GM04503 (cell line): Measurements from ENCODE around the gene ITIH2.
A peak's percentile ranks its signal among the peaks of the same experiment; 100 is the strongest.
"Not testable (repeated sequence)": the region's sequence is repeated elsewhere in the genome, so short reads cannot be mapped to it uniquely, and the experiment has no call there.

Experiments
- DNase-seq: peaks from one replicate; pipeline ENCODE4 v3.0.0-alpha.2; 2012; ENCODE audit warnings: low read depth

The ITIH2 gene

DNA sequence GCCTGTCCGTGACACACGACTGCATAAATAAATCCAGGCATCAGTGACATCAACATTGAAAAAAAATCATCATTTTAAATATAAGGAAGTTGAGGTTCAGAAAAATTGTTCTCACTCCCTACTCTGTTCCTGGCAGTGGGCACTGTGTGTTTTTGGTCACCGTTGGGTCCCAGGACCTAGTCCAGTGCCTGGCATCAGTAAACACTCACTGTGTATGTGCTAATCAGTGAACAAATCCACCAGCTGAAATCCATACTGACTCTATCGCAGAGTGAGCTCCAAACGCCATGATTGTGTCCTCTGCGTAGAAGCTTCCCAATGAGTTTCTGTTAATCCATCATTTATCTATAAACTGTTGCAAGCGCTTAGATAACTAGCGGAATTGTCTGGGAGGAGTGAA is 41.2 kb downstream of the ITIH2 start:
- DNase-seq: no peak

DNA sequence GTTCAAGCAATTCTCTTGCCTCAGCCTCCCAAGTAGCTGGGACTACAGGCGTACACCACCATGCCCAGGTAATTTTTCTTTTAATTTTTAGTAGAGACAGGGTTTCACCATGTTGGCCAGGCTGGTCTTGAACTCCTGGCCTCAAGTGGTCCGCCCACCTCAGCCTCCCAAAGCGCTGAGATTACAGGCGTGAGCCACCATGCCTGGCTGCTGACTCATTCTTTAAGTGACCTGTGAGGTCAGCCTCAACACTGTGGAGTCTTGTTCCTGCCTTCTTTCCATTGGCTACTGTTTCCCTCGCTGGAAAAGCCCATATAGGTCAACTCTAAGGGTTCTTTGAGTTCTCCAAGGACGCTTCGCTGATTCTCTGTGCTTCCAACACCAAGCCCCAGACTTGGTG is 45.5 kb downstream of the ITIH2 start:
- not testable (repeated sequence) for DNase-seq

DNA sequence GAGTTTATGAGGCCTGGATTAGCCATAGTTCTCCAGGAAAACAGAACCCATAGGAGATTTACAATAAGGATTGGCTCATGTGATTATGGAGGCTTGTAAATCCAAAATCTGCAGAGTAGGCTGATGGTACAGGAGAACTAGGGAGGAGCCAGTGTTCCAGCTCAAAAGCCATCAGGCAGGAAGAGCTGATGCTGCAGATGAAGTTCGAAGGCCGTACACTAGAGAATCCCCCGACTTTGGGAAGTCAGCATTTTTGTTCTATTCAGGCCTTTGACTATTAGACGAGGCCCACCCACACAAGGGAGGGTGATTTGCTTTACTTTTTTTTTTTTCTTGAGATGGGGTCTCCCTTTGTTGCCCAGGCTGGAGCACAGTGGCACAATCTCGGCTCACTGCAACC is 47.1 kb downstream of the ITIH2 start:
- no peak for DNase-seq

DNA sequence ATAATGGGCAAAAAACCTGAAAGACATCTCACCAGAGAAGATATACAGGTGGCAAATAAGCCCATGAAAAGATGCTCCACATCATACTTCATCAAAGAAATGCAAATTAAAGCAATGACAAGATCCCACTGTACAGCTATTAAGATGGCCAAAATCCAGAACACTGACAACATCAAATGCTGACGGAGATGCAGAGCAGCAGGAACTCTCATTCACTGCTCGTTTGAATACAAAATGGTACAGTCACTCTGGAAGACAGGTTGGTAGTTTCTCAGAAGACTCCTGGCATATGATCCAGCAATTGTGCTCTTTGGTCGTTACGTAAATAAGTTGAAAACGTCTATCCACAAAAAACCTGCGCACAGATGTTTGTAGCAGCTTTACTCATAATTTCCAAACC is 49.1 kb downstream of the ITIH2 start:
- no peak for DNase-seq

DNA sequence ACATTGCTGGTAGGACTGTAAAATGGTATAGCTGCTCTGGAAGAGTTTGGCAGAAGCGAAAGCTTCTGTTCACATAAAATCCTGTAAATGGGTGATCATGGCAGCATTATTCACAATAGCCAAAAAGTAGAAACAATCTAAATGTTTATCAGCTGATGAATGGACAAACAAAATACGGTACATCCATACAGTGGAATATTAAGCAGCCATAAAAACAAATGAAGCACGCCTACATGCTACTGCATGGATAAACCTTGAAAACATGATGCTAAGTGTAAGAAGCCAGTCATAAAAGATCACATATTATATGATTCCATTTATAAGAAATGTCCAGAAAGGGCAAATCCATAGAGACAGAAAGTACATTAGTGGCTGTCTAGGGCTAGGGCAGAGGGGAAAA is 52.0 kb downstream of the ITIH2 start:
- DNase-seq: no peak

DNA sequence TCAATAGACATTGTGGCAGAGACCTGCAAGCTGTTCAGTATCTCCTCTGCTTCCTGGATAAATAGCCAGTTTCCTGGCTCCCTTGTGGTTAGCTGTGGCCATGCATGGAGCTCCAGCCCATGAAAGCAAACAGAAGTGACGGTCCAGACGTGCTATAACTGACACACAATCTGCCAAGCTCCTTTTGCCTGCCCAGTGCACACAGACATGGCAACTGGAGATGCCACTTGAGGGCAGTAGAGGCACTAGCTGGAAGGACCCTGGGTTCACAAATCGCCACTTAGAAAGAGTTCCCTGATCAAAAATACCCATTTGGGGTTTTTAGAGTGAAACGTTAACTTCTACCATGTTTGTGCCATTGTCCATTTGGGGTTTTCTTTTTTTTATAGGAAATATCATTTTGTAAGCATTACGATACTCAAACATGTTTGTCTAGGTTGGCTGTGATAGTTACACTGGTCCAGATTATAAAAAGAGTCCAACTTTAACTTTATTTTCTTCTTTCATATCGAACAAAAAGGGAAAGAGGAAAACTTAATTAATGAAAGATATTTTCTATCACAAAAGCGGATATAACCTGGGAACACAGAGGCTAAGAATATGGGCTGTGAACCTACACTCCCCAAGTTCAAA is 53.4 kb downstream of the ITIH2 start:
- DNase-seq: no peak

DNA sequence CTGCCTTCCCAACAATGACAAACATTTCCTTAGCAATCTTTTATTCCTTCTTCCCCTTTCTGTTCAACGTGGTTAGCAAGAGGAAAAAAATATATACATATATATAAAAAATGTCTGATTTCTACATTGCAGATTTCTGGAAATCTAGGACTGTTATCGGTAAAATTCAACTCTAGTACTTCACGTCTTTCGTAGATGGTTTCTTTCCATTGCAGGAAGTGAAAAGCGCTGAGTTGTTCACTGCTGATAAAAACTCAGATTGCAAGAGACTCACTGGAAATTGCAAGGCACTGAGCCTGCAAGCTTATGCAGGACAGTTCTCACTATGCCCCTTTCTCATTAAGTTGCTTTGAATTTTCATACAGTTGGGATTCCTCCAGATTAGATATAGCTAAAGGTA is 60.8 kb downstream of the ITIH2 start:
- DNase-seq: no peak

DNA sequence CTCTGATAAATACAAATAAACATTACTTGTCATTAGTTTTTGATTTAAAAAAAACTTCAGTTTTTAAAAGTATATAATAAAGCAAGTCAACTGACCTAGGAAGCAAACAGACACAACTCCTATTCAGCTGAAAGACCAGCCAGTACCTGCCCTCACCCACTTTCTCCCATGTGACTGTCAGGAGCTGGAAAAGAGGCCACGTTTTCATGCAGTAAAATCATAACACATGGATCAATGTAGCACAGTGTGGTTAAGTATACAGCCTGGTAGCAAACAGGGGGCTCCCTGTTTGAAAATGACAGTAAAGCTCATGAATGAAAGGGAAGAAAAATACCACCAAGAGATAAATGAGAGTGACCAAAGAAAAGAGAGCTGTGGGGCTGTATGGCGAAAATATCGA is 63.1 kb downstream of the ITIH2 start:
- DNase-seq: no peak

DNA sequence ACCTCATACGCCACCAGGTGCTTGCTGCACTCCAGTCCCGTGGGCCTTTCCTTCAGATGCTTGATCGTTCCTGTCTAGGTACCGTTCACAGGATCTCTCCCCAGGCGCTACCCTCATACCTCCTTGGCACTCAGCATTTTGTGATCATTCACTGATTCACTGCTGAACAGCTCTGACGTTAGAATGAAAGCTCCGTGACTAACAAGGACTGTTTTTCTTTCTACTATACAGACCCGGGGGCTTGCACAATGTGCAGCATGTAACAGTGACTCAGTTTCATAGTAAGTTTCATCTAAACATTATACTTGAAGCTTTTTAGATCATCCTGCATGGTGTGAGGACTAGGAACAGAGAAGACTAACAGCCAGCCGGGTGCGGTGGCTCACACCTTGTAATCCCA is 64.1 kb downstream of the ITIH2 start:
- no peak for DNase-seq

DNA sequence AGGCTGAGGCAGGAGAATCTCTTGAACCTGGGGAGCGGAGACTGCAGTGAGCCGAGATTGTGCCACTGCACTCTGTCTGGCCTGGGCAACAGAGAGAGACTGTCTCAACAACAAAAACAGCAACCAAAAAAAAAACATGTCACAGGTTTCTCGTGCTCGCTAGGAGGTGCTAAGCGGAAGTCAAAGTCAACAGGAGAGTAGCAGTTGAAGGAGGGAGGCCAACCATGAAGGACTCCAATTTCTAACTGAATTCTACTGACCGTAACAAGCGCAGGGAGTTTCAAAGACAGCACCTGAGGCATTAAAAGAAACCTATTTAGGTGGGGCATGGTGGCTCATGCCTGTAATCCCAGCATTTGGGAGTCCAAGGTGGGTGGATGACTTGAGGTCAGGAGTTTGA is 65.3 kb downstream of the ITIH2 start:
- no peak for DNase-seq

DNA sequence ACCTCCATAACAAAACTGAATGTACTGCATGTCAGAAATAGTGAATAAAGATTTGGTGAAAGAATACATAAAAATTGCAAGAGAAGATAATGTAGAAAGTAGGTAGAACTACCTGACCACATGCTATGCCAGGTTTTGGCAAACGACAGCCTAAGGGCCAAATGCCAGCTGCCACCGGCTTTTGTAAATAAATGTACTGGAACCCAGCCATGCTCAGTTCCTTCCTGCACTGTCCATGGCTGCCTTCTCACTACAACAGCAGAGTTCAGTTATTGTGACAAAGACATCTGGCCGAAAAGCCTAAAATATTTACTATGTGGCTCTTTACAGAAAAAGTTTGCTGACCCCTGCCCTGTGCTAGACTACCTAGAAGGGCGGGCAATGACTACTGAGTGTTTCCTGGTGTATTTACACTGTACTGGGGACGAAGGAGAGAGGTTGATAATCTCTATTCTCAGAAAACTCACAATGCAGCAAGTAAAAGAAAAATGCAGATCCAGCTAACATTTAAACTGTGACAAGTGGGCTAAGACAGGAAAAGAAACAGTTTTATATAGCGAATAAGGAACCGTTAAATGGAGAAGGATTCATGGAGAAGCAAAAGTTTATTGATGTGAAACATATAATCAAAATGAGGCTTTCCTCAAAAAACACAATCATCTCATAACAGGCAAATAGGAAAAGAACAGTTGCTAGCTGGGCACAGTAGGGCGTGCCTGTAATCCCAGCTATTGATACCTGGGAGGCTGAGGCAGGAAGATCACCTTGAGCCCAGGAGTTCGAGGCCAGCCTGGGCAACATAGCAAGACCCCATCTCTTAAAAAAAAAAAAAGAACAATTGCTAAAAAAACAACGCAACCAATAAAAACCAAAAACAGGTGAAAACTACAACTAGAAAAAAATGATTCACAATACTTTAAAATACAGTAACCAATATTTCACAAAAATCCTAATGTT is 71.0 kb downstream of the ITIH2 start:
- DNase-seq: no peak

DNA sequence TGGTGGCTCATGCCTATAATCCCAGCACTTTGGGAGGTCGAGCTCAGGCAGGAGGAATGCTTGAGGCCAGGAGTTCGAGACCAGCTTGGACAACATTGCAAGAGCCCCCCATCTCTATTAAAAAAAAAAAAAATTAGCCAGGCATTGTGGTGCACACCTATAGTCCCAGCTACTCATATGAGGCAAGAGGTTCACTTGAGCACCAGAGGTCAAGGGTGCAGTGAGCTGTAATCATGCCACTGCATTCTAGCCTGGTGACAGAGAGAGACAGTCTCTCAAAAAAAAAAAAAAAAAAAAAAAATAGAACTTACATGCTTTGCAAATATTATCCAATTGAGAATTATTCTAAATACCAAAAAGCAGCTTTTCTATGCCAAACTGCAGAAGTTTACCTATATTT is 73.7 kb downstream of the ITIH2 start:
- DNase-seq: no peak

DNA sequence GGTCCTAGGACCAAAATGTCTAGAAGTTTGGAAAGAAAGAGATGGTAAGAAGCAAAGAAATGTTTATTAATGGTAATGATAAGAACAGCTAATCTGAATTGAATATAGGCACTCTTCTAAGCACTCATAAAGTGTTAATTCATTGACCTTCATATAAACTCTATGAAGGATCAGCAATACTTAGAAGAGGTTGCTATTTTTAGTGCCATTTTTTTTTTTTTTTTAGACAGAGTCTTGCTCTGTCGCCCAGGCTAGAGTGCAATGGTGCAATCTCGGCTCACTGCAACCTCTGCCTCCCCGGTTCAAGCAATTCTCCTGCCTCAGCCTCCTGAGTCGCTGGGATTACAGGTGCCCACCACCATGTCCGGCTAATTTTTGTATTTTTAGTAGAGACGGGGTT is 79.1 kb downstream of the ITIH2 start:
- DNase-seq: not testable (repeated sequence)

DNA sequence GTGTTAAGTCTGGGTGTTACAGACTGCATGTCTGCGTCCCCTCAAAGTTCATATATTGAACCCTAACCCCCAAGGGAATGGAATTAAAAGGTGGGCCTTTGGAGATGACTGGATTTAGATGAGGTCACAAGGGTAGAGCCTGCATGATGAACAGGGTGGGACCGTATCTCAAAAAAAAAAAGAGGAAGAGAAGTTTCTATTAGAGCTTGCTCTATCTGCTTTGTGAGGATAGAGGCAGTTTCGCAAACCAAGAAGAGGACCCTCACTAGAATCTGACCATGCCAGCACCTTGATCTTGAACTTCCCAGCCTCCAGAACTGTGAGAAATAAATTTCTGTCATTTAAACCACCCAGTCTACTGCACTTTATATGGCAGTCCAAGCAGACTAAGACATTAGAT is 83.3 kb downstream of the ITIH2 start:
- no peak for DNase-seq

DNA sequence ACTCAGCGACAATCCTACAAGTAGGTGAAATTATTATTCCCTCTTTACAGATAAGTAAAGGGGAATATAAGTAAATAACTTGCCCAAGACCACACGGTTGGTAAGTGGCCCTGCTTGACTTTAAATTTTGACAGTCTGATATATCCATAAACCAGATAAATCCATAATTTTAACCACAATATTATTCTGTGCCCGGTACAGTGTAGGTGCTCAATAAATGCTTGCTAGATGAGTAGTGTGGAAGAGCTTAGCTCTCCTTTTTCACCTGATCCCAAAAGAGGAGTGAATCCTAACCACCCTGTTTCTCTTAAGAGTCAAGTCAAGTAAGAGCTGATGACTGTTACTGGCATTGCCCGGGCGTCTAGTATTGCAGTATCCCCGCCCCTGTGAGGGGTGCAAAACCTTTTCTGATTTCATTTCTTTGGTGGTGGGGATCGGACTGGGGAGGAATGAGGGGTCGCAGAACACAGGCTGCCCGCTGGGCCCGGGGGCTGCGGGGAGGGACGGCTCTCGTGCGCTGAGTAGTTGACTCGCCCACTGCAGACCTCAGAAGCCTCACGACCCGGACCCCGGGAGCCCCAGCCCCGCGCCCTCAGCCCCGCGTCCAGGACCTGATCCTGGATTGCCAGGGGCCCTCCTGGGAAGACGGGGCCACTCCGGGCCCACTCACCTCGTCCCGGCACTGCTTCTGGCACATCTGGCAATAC is 84.2 kb downstream of the ITIH2 start:
- no peak for DNase-seq

DNA sequence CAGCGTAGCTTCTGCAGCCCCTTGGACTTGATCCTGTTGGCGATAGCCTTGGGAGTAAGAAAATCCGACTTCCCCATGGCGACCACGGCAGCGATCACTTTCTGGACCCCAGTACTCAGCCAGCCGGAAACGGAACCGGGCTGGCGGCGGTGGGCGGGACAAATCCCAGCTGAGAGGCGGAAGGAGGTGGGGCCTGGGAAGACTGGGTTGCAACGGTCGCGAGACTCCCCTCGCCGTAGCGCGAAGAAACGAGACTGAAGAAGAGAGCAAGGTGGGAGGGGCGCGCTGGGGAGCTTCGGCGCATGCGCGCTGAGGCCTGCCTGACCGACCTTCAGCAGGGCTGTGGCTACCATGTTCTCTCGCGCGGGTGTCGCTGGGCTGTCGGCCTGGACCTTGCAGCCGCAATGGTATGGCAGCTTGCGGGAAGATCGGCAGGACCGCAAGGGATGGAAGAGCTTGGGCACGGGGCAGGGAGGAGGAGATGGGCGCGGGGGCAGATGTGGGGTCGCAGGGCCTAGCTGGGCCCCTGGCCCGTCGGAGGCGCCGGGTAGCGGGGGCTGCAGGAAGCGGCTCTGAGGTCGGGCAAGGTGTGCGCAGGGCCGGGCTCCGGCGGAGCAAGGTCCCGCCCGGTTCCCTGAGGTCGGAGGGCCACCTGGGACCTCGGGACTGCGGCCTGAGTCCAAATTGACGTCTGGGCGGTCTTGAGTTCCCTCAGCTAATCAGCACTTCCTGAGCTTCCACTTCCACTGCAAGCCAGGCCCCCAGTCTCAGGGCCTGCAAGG is 84.9 kb downstream of the ITIH2 start, which contains the start of the genes ATP5F1C and KIN:
ATP5F1C (plus strand) TSS at position 321 of the 782 bp plus-strand sequence; CDS start at position 352, 31 bp downstream.
KIN (minus strand) TSS at position 137 of the 782 bp plus-strand sequence; CDS start at position 77, 60 bp downstream.
- DNase-seq: peak; percentile 71

DNA sequence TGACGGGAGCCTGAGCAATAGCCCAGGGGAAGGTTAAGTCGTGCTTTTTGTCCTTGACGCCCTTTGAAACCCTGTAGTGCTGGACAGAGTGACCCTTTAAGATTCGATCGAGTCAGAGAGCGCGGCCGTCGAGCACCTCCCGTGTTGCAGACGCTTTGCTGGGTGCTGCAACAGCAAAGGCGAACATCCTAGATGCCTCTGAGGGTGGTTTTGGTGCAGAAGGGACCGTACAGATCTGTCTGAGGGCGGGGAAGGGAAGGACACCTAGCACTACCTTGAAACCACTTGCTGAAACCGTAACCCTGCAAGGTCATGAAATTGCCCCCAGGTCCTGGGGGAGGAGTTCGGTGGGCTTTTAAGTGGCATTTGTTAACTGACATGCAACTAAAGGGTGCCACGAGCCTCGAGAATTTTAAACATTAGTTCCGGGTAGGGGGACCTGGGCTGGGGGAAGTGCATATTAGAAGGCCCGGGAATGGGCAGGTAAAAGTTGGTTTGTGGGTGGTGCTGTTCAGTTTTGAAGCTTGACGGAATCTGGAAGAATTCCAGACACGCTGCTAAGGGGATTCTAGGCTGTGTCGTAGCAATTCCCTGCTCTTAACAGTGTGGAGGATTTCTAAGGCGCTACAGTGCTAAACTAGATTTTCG is 85.6 kb downstream of the ITIH2 start:
- DNase-seq: peak; percentile 4

DNA sequence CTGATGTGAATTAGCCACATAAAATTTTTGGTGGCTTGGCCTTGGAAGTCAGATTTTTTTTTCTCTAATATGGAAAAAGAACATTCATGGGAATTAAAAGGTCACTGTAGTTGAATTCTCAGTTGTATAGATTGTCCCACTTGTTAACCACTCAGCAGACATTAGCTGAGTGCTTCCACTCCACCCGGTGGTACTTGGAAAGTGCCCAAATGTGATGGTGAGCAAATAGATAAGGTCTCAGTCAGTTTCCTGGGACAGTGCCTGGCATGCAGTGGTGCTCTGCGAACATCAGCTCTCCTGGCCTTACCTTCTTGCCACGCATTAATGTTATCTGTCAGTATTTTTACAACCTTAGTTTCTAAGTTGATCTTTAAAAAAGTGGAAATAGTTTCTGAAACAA is 86.3 kb downstream of the ITIH2 start:
- DNase-seq: no peak

DNA sequence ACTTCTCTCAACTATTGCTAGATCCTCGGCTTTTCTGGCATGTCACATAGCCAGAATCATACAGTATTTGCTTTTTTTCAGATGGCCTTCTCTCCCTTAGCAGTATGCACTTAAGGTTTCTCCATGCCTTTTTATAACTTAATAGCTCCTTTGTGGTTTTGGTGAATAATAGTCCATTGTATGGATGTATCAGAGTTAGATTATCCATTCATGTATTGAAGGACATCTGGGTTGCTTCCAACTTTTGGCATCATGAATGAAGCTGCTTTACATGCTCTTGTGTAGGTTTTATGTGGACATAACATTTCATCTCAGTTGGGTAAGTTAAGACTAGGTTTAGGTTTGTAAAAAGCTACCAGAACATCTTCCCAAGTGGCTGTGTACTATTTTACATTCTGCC is 89.4 kb downstream of the ITIH2 start:
- no peak for DNase-seq

DNA sequence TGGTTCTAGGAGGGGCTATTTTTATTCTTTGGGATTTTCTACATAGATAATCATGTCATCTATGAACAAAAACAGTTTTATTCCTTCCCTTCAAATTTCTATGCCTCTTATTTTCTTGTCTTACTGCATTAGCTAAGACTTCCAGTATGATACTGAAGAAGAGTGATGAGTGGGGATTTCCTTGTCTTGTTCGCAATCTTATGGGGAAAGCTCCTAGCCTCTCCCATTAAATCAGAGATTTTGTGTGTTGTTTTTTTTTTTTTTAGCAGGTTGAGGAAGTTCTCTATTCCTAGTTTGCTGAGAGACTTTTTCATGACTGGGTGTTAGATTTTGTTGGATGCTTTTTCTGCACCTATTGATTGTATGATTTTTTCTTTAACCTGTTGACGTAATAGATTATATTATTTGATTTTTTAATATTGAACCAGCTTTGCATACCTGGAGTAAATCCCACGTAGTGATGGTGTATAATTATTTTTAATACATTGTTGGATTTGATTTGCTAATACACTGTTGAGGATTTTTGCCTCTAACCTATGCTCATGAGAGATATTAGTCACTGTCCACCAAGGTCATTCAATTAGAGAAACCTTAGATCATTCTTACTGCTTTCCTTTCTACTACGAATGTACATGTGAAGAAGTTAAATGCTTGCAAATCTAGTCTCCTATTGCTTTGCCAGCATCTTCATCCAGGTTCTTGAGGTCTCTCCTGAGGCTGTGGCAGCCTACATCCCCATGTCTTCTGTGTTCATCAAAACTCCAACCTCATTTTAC is 91.3 kb downstream of the ITIH2 start:
- DNase-seq: no peak

DNA sequence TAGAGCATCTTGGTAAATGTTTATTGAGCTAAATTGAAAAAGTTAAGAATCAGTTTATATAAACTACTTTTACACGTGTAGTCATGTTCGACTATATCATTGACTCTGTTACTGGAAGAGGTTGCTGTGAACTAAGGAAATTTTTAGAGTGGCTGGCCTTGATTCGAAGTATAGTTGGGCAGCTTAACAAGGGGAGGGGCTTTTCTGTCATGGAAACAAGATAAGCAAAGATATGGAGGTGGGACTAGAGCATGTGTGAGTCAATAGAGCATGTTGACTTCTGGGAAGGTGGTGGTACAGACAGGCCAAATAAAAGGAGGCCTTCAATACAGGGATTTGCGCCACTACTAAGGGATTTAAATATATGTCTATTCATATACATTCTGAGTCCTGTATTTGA is 92.5 kb downstream of the ITIH2 start:
- no peak for DNase-seq
